Right lobe of liver (tissue), 4 donors: ENCODE results near the gene SLC5A9.

Experiments
- POLR2A ChIP-seq: fragments of 450-650 bp; IDR thresholded peaks from one replicate; pipeline ENCODE4 v1.6.1; 2017; ENCODE audit warnings: antibody characterized with exemption, mild to moderate bottlenecking
- TF ChIP-seq, protein P1 (sequence below), 4 donors: fragments of 200-600 bp in 3 of 4; fragments of 450-650 bp in 1 of 4; IDR thresholded peaks; one replicate each; pipeline versions ENCODE4 v1.5.1 to v1.8.0; 2016 to 2022; ENCODE audit warnings: antibody characterized with exemption in 4 of 4, mild to moderate bottlenecking in 2 of 4
- donor health status: DM: no; HTN: no; CAD: no.
- donor health status: DM: no; HTN: no; CAD: no.
- donor health status: DM: no; HTN: yes; CAD: no.

GRCh38 chr1:48248356-48248755, 25.8 kb downstream of the SLC5A9 start:
- TF ChIP-seq, protein P1, sequence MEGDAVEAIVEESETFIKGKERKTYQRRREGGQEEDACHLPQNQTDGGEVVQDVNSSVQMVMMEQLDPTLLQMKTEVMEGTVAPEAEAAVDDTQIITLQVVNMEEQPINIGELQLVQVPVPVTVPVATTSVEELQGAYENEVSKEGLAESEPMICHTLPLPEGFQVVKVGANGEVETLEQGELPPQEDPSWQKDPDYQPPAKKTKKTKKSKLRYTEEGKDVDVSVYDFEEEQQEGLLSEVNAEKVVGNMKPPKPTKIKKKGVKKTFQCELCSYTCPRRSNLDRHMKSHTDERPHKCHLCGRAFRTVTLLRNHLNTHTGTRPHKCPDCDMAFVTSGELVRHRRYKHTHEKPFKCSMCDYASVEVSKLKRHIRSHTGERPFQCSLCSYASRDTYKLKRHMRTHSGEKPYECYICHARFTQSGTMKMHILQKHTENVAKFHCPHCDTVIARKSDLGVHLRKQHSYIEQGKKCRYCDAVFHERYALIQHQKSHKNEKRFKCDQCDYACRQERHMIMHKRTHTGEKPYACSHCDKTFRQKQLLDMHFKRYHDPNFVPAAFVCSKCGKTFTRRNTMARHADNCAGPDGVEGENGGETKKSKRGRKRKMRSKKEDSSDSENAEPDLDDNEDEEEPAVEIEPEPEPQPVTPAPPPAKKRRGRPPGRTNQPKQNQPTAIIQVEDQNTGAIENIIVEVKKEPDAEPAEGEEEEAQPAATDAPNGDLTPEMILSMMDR (IDR thresholded peaks at IDR 0.05): no peak
- no peak for TF ChIP-seq POLR2A
